HCT116 (cell line): Measurements from ENCODE around the gene TBC1D32.

Source experiments
- CBX3 ChIP-seq: IDR thresholded peaks from 2 replicates; pipeline ENCODE4 v1.6.1; 2012; ENCODE audit warnings: low read depth
- EGR1 ChIP-seq: IDR thresholded peaks from 2 replicates; pipeline ENCODE4 v1.6.1; 2012; ENCODE audit warnings: low read depth
- POLR2A ChIP-seq: IDR thresholded peaks from 2 replicates; pipeline ENCODE4 v1.7.0; 2011; ENCODE audit warnings: borderline replicate concordance; ENCODE audit not compliant: insufficient read depth, insufficient read length; ENCODE audit errors: extremely low read depth
- POLR2AphosphoS5 ChIP-seq: IDR thresholded peaks from 2 replicates; pipeline ENCODE4 v1.6.1; 2011; ENCODE audit warnings: mild to moderate bottlenecking, low read depth, low read length, moderate library complexity
- RAD21 ChIP-seq: IDR thresholded peaks from 2 replicates; pipeline ENCODE4 v1.6.1; 2012; ENCODE audit warnings: low read depth, mild to moderate bottlenecking
- SIN3A ChIP-seq: IDR thresholded peaks from 2 replicates; pipeline ENCODE4 v1.6.1; 2012; ENCODE audit warnings: low read depth
- SP1 ChIP-seq: IDR thresholded peaks from 2 replicates; pipeline ENCODE4 v1.6.1; 2012; ENCODE audit warnings: low read depth
- TCF7L2 ChIP-seq: IDR thresholded peaks from 2 replicates; pipeline ENCODE4 v1.7.0; 2011; ENCODE audit warnings: borderline replicate concordance, inconsistent platforms; ENCODE audit not compliant: insufficient read depth, insufficient read length; ENCODE audit errors: extremely low read depth
- YY1 ChIP-seq: IDR thresholded peaks from 2 replicates; pipeline ENCODE4 v1.6.1; 2011; ENCODE audit warnings: low read length, low read depth, moderate library complexity, mild to moderate bottlenecking; ENCODE audit not compliant: insufficient replicate concordance; ENCODE audit errors: extremely low read depth
- ZFX ChIP-seq: fragments of 450-650 bp; IDR thresholded peaks from 2 replicates; pipeline ENCODE4 v1.6.1; 2017
- ZNF274 ChIP-seq: fragments of 200-500 bp; sonication (Bioruptor generic); IDR thresholded peaks from 2 replicates; pipeline ENCODE4 v1.6.1; 2014; ENCODE audit warnings: mild to moderate bottlenecking, low read depth, low read length, inconsistent platforms
- TF ChIP-seq, protein P1 (sequence below), 3 experiments: fragments of 200-600 bp in 1 of 3; sonication (generic) in 1 of 3; IDR thresholded peaks in 2 of 3; conservative IDR thresholded peaks in 1 of 3; 2 replicates each; pipeline ENCODE4 v1.5.1; 2012 to 2017; ENCODE audit warnings: low read depth in 2 of 3, low read length in 2 of 3, antibody characterized with exemption in 1 of 3, borderline replicate concordance in 1 of 3, control low read depth in 1 of 3, mild to moderate bottlenecking in 1 of 3, mixed read lengths in 1 of 3, mixed run types in 1 of 3, moderate library complexity in 1 of 3; ENCODE audit not compliant: insufficient read depth in 1 of 3
- TF ChIP-seq, protein P2 (sequence below): IDR thresholded peaks from 2 replicates; pipeline ENCODE4 v1.6.1; 2012
- TF ChIP-seq, protein P3 (sequence below): IDR thresholded peaks from 2 replicates; pipeline ENCODE4 v1.6.1; 2012; ENCODE audit warnings: low read depth

DNA sequence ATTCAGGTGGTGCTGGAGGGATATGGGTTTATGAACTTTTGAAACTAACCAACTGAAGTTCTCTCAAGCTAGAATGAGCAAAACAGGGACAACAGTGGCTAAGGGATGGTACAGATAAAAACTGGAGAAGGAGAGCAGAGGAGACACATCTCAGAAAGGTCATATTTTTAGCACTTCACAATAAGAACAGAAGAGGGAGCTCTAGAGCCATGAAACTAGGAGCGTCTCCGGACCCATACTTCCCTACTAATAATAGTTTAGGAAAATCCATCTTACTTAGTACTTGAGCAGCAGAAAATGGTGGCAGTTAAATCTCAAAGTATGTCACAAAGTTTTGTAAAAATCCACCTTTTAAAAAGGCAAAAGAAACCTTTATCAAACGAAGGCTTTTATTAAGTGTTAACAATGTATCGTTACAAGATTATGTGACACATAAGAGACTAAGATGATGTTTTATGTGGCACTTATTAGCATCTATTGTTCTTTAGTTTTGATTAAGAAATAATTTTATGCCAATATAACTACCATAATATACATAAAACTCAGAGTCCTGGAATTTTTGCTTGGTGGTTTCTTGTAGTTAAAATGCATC lies 278.6 kb downstream of the TBC1D32 start:
- TF ChIP-seq, protein P1, sequence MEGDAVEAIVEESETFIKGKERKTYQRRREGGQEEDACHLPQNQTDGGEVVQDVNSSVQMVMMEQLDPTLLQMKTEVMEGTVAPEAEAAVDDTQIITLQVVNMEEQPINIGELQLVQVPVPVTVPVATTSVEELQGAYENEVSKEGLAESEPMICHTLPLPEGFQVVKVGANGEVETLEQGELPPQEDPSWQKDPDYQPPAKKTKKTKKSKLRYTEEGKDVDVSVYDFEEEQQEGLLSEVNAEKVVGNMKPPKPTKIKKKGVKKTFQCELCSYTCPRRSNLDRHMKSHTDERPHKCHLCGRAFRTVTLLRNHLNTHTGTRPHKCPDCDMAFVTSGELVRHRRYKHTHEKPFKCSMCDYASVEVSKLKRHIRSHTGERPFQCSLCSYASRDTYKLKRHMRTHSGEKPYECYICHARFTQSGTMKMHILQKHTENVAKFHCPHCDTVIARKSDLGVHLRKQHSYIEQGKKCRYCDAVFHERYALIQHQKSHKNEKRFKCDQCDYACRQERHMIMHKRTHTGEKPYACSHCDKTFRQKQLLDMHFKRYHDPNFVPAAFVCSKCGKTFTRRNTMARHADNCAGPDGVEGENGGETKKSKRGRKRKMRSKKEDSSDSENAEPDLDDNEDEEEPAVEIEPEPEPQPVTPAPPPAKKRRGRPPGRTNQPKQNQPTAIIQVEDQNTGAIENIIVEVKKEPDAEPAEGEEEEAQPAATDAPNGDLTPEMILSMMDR (IDR thresholded peaks at IDR 0.05 in 2 of 3, conservative IDR thresholded peaks at IDR 0.05 in 1 of 3; ENCODE audit: borderline replicate concordance in 1 of 3, insufficient read depth in 1 of 3, low read depth in 2 of 3, low read length in 2 of 3): peak; percentile 64 to 74 (median 66)
- TF ChIP-seq SP1 (no peak), TCF7L2 (no peak), POLR2AphosphoS5 (no peak), POLR2A (no peak), EGR1 (no peak), ZFX (no peak), SIN3A (no peak), CBX3 (no peak), ZNF274 (no peak), YY1 (no peak), RAD21 (peak; percentile 80)
- TF ChIP-seq, protein P2, sequence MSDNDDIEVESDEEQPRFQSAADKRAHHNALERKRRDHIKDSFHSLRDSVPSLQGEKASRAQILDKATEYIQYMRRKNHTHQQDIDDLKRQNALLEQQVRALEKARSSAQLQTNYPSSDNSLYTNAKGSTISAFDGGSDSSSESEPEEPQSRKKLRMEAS: no peak
- TF ChIP-seq, protein P3, sequence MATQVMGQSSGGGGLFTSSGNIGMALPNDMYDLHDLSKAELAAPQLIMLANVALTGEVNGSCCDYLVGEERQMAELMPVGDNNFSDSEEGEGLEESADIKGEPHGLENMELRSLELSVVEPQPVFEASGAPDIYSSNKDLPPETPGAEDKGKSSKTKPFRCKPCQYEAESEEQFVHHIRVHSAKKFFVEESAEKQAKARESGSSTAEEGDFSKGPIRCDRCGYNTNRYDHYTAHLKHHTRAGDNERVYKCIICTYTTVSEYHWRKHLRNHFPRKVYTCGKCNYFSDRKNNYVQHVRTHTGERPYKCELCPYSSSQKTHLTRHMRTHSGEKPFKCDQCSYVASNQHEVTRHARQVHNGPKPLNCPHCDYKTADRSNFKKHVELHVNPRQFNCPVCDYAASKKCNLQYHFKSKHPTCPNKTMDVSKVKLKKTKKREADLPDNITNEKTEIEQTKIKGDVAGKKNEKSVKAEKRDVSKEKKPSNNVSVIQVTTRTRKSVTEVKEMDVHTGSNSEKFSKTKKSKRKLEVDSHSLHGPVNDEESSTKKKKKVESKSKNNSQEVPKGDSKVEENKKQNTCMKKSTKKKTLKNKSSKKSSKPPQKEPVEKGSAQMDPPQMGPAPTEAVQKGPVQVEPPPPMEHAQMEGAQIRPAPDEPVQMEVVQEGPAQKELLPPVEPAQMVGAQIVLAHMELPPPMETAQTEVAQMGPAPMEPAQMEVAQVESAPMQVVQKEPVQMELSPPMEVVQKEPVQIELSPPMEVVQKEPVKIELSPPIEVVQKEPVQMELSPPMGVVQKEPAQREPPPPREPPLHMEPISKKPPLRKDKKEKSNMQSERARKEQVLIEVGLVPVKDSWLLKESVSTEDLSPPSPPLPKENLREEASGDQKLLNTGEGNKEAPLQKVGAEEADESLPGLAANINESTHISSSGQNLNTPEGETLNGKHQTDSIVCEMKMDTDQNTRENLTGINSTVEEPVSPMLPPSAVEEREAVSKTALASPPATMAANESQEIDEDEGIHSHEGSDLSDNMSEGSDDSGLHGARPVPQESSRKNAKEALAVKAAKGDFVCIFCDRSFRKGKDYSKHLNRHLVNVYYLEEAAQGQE: no peak
